Measurements from ENCODE around the gene MAS1L. TPM values are rescaled to one million over a fixed set of nuclear protein-coding genes. Genes with fewer than 3 reads are reported as not detected.

The MAS1L gene
- total RNA-seq, 1 experiment from 2014 or later: not detected

- Histone ChIP-seq H3K9me3 (ENCODE audit: control insufficient read depth, low read depth, low read length) (no peaks in the 10 kb centered on the region), H3K79me2 (ENCODE audit: insufficient read depth, low read length) (no peaks in the 10 kb centered on the region), H3K27me3 (ENCODE audit: insufficient read depth, low read length) (no peaks in the 10 kb centered on the region), H2BK20ac (ENCODE audit: low read depth, low read length, poor library complexity, severe bottlenecking) (no peak overlapping the region), H3K9ac (ENCODE audit: extremely low read depth, insufficient read length, low read length) (no peak overlapping the region), H2AK5ac (ENCODE audit: insufficient read length, low read length) (no peak overlapping the region), H3K4ac (ENCODE audit: low read depth, low read length) (no peak overlapping the region), H2BK5ac (ENCODE audit: insufficient read length, low read length) (no peak overlapping the region), H3K18ac (ENCODE audit: insufficient read length, low read depth, low read length) (no peak overlapping the region), H3K23ac (ENCODE audit: insufficient read length, low read depth, low read length) (no peak overlapping the region), H3K56ac (ENCODE audit: insufficient read length, low read depth, low read length) (no peak overlapping the region), H4K8ac (replicated peaks; ENCODE audit: insufficient read length, low read depth, low read length) (no peak overlapping the region), H2BK12ac (ENCODE audit: insufficient read length, low read depth, low read length) (no peak overlapping the region), H4K20me1 (ENCODE audit: control insufficient read depth, insufficient read depth, insufficient read length) (no peaks in the 10 kb centered on the region), H3K4me1 (ENCODE audit: insufficient read depth, low read length) (no peaks in the 10 kb centered on the region), H2AFZ (ENCODE audit: low read length) (no peak overlapping the region), H3K23me2 (ENCODE audit: insufficient read length, low read depth, low read length, poor library complexity, severe bottlenecking) (no peaks in the 10 kb centered on the region), H4K5ac (ENCODE audit: insufficient read length, low read depth, low read length) (no peak overlapping the region), H3T11ph (ENCODE audit: low read length) (no peak overlapping the region), H3K27ac (ENCODE audit: insufficient read length, low read depth, low read length) (no peak overlapping the region), H3K4me2 (ENCODE audit: insufficient read depth, insufficient read length, low read length) (no peak overlapping the region), H2BK120ac (ENCODE audit: low read depth, low read length, poor library complexity, severe bottlenecking) (no peak overlapping the region), H3K14ac (ENCODE audit: insufficient read depth, low read length) (no peak overlapping the region), H4K91ac (ENCODE audit: insufficient read length, low read depth, low read length) (no peak overlapping the region), H3K79me1 (ENCODE audit: insufficient read depth, low read depth, low read length, poor library complexity, severe bottlenecking) (no peaks in the 10 kb centered on the region), H2BK15ac (ENCODE audit: low read depth, low read length) (no peak overlapping the region)
- no peak overlapping the region for H3K4me3 Mint-ChIP-seq
- H3K9me3 Mint-ChIP-seq: no peaks in the 10 kb centered on the region; a peak in 1 of 5 replicates
- H3K27ac Mint-ChIP-seq: no peak overlapping the region
- DNase-seq: no peak
- H3K36me3 Mint-ChIP-seq (ENCODE audit: insufficient read depth in 1 of 3, low read depth in 3 of 3): no peaks in the 10 kb centered on the region
- TF ChIP-seq CTCF (conservative IDR thresholded peaks at IDR 0.05): no peak
- WGBS (ENCODE audit: extremely low coverage, insufficient read length, low lambda C conversion rate): no CpG with 5 or more reads among the region's 2 CpGs
- H3K27me3 Mint-ChIP-seq (ENCODE audit: low read depth): peaks cover 3% of the 10 kb centered on the region; the same call in 1 of the 2 replicates
- peaks cover 0 to 8% of the 10 kb centered on the region in 2 experiments; a peak in 3 of 4 replicates for H3K4me1 Mint-ChIP-seq
These were observed 6.4 kb upstream of the MAS1L start for GRCh38 chr6:29494131-29494530.
